Endothelial cell of umbilical vein (primary cell): ENCODE data around the gene DIAPH3. TPM values are rescaled to one million over a fixed set of nuclear protein-coding genes. Genes with fewer than 3 reads are reported as not detected.

Experiments used
- BruUV-seq: library from RNA; stranded (reverse); fragments of 400-500 nt; replicated peaks from 2 replicates; lab custom pipeline; 2021; lab: Mats Ljungman, UMichigan
- CTCF ChIA-PET: fragments of 300-600, 350-600 bp; sonication (Branson Sonifier 250); formaldehyde crosslinking; loops from one replicate; lab custom pipeline; 2021; ENCODE audit warnings: antibody characterized with exemption, inconsistent platforms; lab: Charles Lee
- POLR2A ChIA-PET: fragments of 300-600, 350-600 bp; sonication (Branson Sonifier 250); formaldehyde crosslinking; loops from one replicate; lab custom pipeline; 2021; ENCODE audit warnings: antibody characterized with exemption, inconsistent platforms; lab: Charles Lee
- DNase-seq: peaks from one replicate; pipeline ENCODE4 v3.0.0-alpha.2; 2011; ENCODE audit warnings: low read depth, low spot score
- FAIRE-seq: peaks from 2 replicates; lab custom pipeline; 2011; peaks lifted over from hg19 to GRCh38; lab: Jason Lieb, UNC
- H2AFZ ChIP-seq: 2 replicates; pipeline ENCODE4 v1.6.0; 2012; ENCODE audit warnings: low read depth, low read length, control low read depth, inconsistent platforms
- H3K27ac ChIP-seq: 2 replicates; pipeline ENCODE4 v1.5.1; 2011; ENCODE audit warnings: low read depth, mild to moderate bottlenecking, control low read depth, low read length, moderate library complexity; ENCODE audit not compliant: insufficient read depth
- H3K27me3 ChIP-seq, 2 experiments: 2 replicates each; pipeline versions ENCODE4 v1.6.0 to v1.6.1; 2011; ENCODE audit warnings: low read length in 2 of 2, mixed read lengths in 1 of 2; ENCODE audit not compliant: control insufficient read depth in 2 of 2, insufficient read depth in 2 of 2
- H3K36me3 ChIP-seq, 2 experiments: 2 replicates in 1 of 2; 3 replicates in 1 of 2; pipeline ENCODE4 v1.5.1; 2011; ENCODE audit warnings: low read length in 2 of 2, mild to moderate bottlenecking in 1 of 2, moderate library complexity in 1 of 2; ENCODE audit not compliant: control insufficient read depth in 2 of 2, insufficient read depth in 2 of 2; ENCODE audit errors: extremely low read depth in 1 of 2
- H3K4me1 ChIP-seq: 3 replicates; pipeline ENCODE4 v1.5.1; 2011; ENCODE audit warnings: mild to moderate bottlenecking, low read length; ENCODE audit not compliant: control insufficient read depth, insufficient read depth; ENCODE audit errors: extremely low read depth
- H3K4me2 ChIP-seq: 2 replicates; pipeline ENCODE4 v1.6.1; 2011; ENCODE audit warnings: low read length, control low read depth, mixed read lengths; ENCODE audit not compliant: insufficient read depth
- H3K4me3 ChIP-seq, 3 experiments: fragments of 200-600 bp in 1 of 3; sonication (generic), shearing (Covaris generic) in 1 of 3; replicated peaks in 1 of 3; 2 replicates each; pipeline ENCODE4 v1.5.1; 2011 to 2016; ENCODE audit warnings: control low read depth in 3 of 3, low read length in 3 of 3, mild to moderate bottlenecking in 2 of 3, inconsistent platforms in 1 of 3, low read depth in 1 of 3, moderate library complexity in 1 of 3; ENCODE audit not compliant: insufficient read depth in 1 of 3
- H3K79me2 ChIP-seq: 2 replicates; pipeline ENCODE4 v1.6.0; 2012; ENCODE audit warnings: low read length, inconsistent platforms; ENCODE audit not compliant: control insufficient read depth, insufficient read depth
- H3K9ac ChIP-seq: replicated peaks from 2 replicates; pipeline ENCODE3; 2011; ENCODE audit warnings: low read length, control low read depth; ENCODE audit not compliant: insufficient read depth; ENCODE audit errors: extremely low read depth
- H3K9me1 ChIP-seq: replicated peaks from 3 replicates; pipeline ENCODE4 v1.6.0; 2011; ENCODE audit warnings: mild to moderate bottlenecking, low read length; ENCODE audit not compliant: control insufficient read depth, insufficient read depth; ENCODE audit errors: extremely low read depth
- H3K9me3 ChIP-seq: replicated peaks from 2 replicates; pipeline ENCODE4 v1.5.1; 2012; ENCODE audit warnings: low read length, inconsistent platforms; ENCODE audit not compliant: control insufficient read depth, insufficient read depth
- H4K20me1 ChIP-seq: replicated peaks from 2 replicates; pipeline ENCODE3; 2011; ENCODE audit warnings: mild to moderate bottlenecking, low read length; ENCODE audit not compliant: control insufficient read depth, insufficient read depth; ENCODE audit errors: extremely low read depth
- CTCF ChIP-seq, 2 donors: IDR thresholded peaks; 1 replicate in 1 of 2; 2 replicates in 1 of 2; pipeline ENCODE4 v1.5.1; 2011; ENCODE audit warnings: low read length in 2 of 2, mild to moderate bottlenecking in 2 of 2, moderate library complexity in 2 of 2, control low read depth in 1 of 2, inconsistent platforms in 1 of 2, low read depth in 1 of 2; ENCODE audit not compliant: insufficient read depth in 1 of 2; ENCODE audit errors: extremely low read depth in 1 of 2
- EZH2 ChIP-seq: IDR thresholded peaks from 2 replicates; pipeline ENCODE4 v1.6.1; 2012; ENCODE audit warnings: borderline replicate concordance, low read depth, mild to moderate bottlenecking, moderate library complexity, low read length, inconsistent platforms; ENCODE audit not compliant: severe bottlenecking
- FOS ChIP-seq: IDR thresholded peaks from 2 replicates; pipeline ENCODE4 v1.6.1; 2011; ENCODE audit warnings: mild to moderate bottlenecking, low read length, moderate library complexity, borderline replicate concordance; ENCODE audit not compliant: insufficient read depth
- JUN ChIP-seq: IDR thresholded peaks from 2 replicates; pipeline ENCODE4 v1.6.1; 2011; ENCODE audit warnings: borderline replicate concordance, low read depth; ENCODE audit not compliant: insufficient read length, insufficient read depth
- MAX ChIP-seq: IDR thresholded peaks from 2 replicates; pipeline ENCODE4 v1.6.1; 2011; ENCODE audit not compliant: insufficient read depth, insufficient read length
- POLR2A ChIP-seq: IDR thresholded peaks from 2 replicates; pipeline ENCODE4 v1.6.1; 2012; ENCODE audit warnings: low read depth, mild to moderate bottlenecking, control low read depth, low read length
- dilution Hi-C: fragments of 300-500 bp; cut with MboI; formaldehyde crosslinking; loops from one replicate; pipeline ENCODE4 v1.15.0; 2019; ENCODE audit warnings: low sequenced_read_pairs; ENCODE audit not compliant: extremely low pct_ligation_motif_present
- intact Hi-C: fragments of 100-400 bp; cut with micrococcal nuclease; formaldehyde crosslinking; loops from one replicate; pipeline ENCODE4 v1.10.0; 2022
- polyA plus RNA-seq, 4 experiments: library from polyadenylated mRNA; depleted of rRNA in 3 of 4; stranded (reverse) in 3 of 4; unstranded in 1 of 4; fragments of >200 nt; gene quantifications; 2 replicates each; pipeline versions ENCODE4 v1.2.1 to v1.2.3, GENCODE V29; 2011 to 2012; ENCODE audit warnings: missing spikeins in 1 of 4
- total RNA-seq: library from RNA; stranded (reverse); gene quantifications from 2 replicates; pipeline ENCODE4 v1.2.3, GENCODE V29; 2021

DIAPH3 gene
- total and polyA plus RNA-seq, 2 donors (not counting 3 experiments of a cell fraction or from before 2014, with no cell fraction given) = 9.9 to 44.0 TPM

DNA sequence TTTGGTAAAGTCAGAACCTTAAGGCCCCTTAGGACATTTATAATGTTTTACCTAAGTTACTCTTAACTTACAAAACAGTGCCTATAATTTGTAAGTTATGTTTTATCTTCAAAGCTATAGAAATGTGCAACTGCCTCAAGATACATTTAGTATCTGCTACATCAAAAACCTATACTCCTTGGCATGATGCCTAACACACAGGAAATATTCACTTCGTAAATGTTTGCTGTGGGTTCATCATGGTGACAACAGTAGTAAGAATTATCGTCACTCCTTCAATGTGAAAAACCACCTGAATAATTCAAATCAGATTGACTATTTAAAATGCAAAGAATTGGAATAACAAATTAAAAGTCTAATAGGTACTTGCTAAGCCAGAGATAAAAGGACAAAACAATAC, 184.1 kb downstream of the DIAPH3 start:
- BruUV-seq = no TSS peak
- Histone ChIP-seq H3K27ac (no peak overlapping the region), H3K36me3 (no peaks in the 10 kb centered on the region), H3K27me3 (no peaks in the 10 kb centered on the region), H3K4me2 (no peak overlapping the region), H2AFZ (no peak overlapping the region), H3K9ac (no peak overlapping the region), H3K9me1 (no peaks in the 10 kb centered on the region), H4K20me1 (no peaks in the 10 kb centered on the region), H3K9me3 (no peaks in the 10 kb centered on the region), H3K79me2 (no peaks in the 10 kb centered on the region), H3K4me3 (no peak overlapping the region), H3K4me1 (no peaks in the 10 kb centered on the region)
- dilution Hi-C loops = no loop called here
- FAIRE-seq = no peak
- no peak for DNase-seq
- intact Hi-C loops = loop anchor here (5.0 kb wide), 1 partner anchor 453 kb away; no protein-coding TSS in a partner anchor
- ChIA-PET CTCF (no interaction called here), POLR2A (no interaction called here)
- no peak for TF ChIP-seq EZH2
- TF ChIP-seq MAX = no peak
- TF ChIP-seq FOS = no peak

GRCh38 chr13:59978862-59979261, 184.9 kb downstream of the DIAPH3 start:
- H3K4me3 ChIP-seq = no peak overlapping the region
- no peaks in the 10 kb centered on the region for H3K36me3 ChIP-seq
- no peaks in the 10 kb centered on the region for H3K4me1 ChIP-seq
- no TSS peak for BruUV-seq
- TF ChIP-seq JUN (no peak), POLR2A (no peak), MAX (no peak), EZH2 (no peak), FOS (no peak), CTCF (IDR thresholded peaks at IDR 0.05; ENCODE audit: extremely low read depth in 1 of 2, insufficient read depth in 1 of 2, low read depth in 1 of 2, low read length in 2 of 2) (no peak)
- ChIA-PET CTCF (no interaction called here), POLR2A (no interaction called here)
- no peaks in the 10 kb centered on the region for H3K9me1 ChIP-seq
- H4K20me1 ChIP-seq = no peaks in the 10 kb centered on the region
- no peak overlapping the region for H3K9ac ChIP-seq
- dilution Hi-C loops = no loop called here
- no peaks in the 10 kb centered on the region for H3K79me2 ChIP-seq
- H3K27me3 ChIP-seq = no peaks in the 10 kb centered on the region
- DNase-seq (no peak), FAIRE-seq (no peak)
- H3K9me3 ChIP-seq = no peaks in the 10 kb centered on the region
- no peak overlapping the region for H2AFZ ChIP-seq
- intact Hi-C loops = loop anchor here (5.0 kb wide), 1 partner anchor 453 kb away; no protein-coding TSS in a partner anchor
- no peak overlapping the region for H3K4me2 ChIP-seq
- H3K27ac ChIP-seq = no peak overlapping the region
